DMS114 treated with DMSO at 0.1 percent for 48 hours (cell line): Measurements from ENCODE around the gene BBLN.
A peak's percentile ranks its signal among the peaks of the same experiment; 100 is the strongest.
"Not testable (repeated sequence)": the region's sequence is repeated elsewhere in the genome, so short reads cannot be mapped to it uniquely, and the experiment has no call there.

Experiments used
- DNase-seq: peaks from one replicate; lab custom pipeline; 2025; ENCODE audit not compliant: unreplicated experiment; lab: John Stamatoyannopoulos, UW

Gene BBLN

DNA sequence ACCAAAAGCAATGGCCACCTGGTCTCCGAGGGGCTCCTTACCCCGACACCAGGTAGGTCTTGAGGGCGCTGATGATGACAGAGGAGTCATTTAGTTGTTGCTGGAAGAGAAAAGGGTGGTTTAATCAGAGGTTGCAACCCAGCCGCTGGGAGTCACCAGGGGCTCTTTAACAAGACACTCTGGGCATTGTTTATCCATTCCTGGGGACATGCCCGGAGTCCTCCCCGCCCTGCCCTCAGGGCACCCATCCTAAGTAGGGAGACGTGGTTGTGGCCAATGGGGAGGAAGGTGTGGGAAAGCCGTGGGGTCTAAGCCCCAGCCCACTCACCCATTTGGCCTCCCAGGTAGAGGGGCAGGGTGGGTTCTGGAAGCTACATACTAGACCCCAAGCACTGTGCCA lies 35.6 kb upstream of the BBLN start:
- no peak for DNase-seq

DNA sequence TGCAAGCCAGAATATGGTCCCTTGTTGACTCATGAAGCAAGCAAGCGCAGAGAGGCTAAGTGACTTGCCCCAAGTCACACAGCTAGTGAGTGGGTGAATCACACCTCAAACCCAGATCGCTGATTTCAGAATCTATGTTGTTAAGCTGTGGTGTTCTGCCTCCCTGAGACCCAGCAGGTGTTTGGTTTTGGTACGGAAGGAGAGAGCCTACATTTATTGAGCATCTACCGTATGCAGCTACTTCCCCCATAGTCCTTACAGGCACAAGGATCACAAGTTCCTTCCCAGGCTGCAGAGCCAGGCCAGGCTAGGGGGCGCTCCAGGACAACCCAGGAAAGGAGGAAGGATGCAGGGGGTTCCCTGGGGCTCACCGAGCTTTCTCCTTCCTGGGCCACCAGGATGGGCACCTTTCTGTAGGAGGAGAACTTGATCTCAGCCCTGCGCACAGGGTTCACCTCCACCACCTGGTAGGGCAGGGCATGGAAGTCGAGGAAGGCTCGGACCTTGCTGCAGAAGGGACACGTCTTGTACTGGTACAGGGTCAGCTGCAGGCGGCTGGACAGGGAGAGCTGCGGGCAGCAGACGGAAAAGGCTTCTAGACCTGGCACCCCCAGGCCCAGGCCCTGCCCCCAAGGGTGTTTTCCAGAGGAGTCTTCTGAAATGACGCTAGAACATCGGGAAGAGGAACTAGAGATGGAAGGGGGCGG lies 35.0 kb upstream of the BBLN start:
- DNase-seq, result peak; percentile 33

DNA sequence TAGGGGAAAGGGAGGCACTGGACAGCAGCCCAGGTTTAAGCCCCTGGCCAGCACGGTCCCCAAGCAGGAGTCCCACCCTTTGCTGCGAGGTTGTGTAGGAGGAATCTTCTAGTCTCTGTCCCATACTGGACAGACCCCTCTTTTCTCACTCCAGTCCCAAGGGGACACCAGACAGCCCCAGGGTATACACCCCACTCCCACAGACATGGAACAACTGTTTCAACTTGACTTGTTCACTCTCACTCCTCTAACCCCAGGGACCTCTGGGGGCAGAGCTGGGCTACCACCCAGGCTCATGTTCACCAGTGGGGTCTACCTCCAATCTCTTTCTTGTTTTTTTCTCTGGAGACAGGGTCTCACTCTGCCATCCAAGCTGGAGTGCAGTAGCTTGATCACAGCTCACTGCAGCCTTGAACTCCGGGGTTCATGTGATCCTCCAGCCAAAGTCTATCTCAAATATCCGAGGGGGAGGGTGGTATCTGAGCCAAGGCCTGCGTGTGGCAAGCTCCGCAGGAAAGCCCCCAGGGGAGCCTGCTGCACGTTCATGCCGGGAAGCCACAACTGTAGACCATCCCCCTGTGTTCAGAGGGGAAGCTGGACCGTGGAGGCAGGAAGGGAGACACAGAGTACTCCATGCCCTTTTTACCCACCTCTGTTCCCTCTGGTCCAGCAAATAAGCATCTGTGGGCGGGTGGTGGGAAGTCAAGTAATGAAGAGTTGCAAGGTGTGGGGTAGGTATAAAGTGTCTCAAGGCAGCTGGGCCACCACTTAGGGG lies 34.3 kb upstream of the BBLN start:
- no peak for DNase-seq

DNA sequence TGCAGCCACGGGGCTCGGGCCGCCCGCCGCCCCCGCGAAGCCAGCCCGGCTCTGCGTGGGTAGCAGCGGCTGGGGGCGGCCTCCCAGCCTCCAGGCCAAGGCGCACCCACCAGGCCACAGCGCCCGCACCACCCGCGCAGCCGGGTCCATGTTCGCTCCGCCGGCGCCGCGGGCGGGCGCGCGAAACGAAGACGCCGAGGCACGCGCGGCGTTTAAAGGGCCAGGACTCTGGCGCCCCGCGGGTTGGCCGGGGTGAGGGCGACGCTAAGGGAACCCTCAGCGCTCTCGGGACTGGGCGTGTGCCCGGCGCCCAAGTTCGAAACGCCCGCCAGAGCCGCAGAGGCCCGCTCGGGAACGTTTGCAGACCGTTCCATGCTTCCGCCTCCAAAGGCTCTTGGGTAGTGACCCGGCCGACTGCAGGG lies 32.5 kb upstream of the BBLN start, which contains the start of gene PTGES2:
TSS of gene PTGES2 (minus strand) at position 162 of the 422 bp plus-strand sequence. CDS start at position 150, 12 bp downstream.
- peak; percentile 14 for DNase-seq

DNA sequence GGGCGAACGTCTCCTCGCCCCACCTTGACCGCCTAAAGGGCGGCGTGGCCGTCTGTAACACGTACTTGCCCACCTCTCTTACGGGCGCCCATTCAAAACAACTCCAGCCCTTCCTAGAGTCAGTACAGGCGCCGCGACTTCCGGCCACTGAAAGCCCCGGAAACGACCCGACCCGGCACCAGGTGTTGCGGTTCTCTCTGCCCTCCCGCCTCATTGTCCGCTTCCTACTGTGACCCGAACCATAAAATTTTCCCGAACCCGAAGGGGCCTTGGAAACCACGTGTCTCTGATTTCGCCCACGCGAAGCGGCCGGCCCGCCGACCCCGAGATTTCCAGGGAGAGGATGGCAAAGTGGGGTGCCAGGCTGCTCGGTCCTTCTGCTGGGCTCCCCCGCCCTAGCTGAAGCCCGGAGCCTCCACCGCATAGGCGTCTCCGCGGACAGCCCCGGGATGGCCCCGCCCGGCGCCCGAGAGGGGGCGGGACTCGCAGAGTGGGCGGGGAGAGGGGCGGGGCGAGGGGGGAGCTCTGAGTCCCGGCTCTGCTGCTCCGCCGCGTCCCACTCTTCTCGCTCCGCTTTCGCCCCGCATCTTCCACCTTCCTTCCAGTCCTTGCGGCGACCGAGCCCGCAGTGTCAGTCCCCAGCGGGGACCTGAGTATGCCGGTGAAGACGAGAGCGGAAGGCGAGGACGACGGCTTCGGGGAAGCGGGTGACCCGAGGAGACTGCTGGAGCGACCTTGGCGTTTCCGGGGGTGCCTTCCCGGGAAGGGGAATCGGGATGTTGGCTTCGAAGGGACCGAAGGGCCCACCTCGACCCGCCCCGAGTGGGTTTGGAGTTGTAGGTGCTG lies 31.9 kb upstream of the BBLN start:
- DNase-seq, result peak; percentile 64

DNA sequence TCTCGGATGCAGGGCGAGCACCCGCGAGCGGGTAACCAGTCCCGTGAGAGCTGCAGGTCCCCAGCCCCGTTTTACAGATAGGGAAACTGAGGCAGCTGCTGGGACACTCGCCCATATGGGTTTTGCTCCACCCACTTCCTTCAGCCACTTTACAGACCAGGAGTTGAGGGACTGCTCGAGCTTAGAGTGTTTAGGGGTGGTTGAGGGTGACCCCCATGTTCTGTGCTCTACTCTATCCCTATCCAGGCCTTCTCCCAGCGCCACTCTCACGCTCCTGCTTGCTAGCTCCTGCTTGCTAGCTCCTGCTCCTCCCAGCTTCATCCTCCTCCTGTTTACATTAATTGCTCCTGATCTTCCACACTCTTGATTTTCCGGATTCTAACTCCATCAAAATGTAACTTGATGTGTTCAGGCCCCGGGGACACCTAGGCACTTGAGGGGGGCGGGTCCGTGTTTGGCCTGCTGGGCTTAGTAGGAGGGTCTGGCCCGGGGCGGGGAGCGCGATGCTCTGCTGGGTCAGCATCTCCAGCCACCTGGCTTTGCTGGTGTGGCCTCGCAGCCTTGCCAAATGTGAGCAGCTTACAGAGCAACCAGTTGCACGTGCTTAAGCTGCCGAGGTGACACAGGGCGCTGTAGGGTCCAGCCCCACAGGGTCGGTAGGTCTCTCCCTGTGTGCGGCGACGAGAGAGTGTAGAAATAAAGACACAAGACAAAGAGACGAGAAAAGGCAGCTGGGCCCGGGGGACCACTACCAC lies 31.1 kb upstream of the BBLN start:
- no peak for DNase-seq

DNA sequence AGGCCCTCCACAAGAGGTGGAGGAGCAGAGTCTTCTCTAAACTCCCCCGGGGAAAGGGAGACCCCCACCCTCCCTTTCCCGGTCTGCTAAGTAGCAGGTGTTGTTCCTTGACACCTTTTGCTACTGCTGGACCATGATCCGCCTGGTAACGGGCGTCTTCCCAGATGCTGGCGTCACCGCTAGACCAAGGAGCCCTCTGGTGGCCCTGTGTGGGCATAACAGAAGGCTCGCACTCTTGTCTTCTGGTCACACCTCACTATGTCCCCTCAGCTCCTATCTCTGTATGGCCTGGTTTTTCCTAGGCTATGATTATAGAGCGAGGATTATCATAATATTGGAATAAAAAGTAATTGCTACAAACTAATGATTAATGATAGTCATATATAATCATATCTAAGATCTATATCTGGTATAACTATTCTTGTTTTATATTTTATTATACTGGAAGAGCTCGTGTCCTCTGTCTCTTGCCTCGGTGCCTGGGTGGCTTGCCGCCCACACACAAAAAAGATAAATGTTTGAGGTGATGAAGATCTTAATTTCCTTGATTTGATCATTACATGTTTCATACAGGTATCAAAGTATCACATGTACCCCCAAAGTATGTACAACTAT lies 30.0 kb upstream of the BBLN start:
- not testable (repeated sequence) for DNase-seq

DNA sequence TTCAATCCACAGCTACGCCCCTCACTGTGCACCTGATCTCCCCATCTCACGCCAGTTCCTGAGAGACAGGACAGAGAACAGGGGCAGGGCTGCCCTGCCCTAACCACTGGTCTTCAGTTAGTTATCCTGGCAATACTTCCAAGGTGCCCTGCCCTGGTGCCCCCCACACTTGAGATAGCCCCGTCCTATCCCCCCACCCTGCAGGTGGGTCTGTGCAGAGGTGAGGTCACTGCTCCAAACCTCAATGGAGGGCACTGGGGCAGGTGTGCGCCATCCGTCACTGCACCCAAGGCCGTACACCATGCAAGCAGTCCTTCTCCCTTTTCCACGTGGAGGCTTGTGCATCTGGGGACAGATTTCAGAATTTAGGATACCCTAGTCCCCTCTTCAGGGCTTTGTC lies 29.4 kb upstream of the BBLN start:
- DNase-seq, result not testable (repeated sequence)

DNA sequence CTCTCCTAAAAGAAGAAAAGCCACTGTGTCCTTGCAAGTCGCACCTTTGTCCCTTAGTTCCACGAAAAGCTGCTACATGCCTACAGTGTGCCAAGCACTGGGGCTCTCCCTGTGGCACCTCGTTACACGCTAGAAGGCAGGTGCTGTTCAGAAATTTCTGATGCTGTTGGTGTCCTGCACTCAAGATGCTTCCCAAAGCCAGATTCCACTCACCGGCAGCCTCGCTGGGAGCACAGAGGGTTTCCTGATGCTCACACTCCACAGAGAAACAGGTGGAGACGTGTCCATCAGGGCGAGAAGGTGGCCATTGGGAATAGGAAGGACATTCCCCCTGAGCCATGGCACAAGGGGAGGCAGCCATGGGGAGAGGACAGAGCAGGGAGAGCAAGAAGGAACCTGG lies 28.7 kb upstream of the BBLN start:
- DNase-seq, result not testable (repeated sequence)

DNA sequence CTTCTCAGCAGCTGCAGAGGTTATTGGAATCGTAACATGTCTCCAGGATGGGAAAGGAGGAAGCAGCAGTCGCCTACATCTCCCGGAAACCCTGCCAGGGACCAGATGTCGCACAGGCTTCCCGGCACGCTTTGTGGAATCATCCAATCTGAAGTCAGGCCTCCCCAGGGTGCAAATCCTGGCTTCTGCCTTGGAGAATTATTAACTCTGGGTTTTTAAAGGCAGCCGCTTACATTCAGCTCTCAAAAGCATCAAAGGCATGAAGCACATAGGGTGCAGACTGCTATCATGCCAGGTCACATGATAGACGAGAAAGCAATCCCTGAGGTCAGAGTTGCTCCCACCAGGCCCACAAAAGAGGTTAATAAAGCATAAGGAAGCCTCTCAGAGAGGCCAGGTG lies 27.9 kb upstream of the BBLN start:
- not testable (repeated sequence) for DNase-seq

DNA sequence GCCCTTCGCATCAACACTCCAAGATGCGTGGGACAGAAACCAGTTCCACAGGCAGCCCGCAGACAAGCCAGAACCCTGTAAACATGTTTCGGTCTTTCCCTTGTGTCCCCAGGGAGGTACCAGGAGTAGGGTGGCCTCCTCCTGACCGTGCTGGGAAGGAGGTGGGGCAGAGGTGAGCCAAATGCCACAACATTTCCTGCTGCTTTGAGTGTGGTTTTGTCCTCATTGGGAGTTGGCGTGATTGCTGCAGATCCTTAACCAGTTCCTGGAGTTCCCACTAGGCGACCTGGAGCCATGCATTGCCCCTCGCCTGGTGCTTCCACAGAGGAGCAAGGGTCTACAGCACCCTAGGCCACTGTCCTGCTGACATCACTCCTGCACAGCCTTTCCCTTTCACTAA lies 24.5 kb upstream of the BBLN start:
- not testable (repeated sequence) for DNase-seq

DNA sequence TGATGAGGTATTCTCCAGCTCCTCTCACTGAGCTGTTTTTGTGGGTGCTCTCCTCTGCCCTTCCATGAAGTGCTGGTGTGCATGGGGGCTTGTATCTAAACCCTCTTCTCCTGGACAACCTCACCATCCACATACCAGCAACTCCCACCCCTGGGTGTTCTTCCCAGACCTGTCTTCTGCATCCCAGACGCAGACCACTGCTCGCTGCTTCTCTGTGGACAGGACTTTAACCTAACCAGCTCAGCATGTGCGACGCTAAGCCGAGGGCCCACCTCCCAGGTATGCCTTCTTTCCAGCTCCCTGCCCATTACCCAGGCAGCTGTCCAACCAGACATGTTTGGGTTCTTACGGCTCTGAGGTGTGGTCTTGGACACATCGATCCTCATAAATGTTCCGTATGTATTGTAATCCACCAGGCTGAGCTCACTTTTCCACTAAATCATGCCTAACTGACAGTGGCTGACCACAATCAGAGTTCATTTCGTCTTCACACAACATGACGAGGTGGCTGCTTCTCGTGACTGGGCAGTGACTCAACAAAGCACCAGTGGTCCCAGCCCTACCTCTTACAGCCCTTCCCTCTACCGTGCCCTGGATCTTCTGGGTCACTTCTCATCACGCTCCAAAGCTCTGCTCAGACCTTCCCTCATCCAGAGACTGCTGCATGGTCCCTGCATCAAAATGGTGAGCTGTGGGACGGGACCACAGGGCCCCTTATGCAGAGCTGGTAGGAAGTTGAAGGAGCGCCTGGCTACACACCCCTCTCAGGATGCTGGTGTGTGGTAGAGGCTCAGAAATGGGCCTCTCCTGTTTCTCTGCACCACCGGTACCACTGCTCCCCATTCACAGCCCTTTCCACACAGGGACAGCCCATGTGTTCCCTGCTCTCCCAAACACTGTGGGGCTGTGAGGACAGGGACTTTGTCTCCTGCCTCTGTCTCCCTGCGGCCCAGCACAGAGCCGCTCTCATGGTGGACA lies 23.0 kb upstream of the BBLN start:
- DNase-seq, result no peak

DNA sequence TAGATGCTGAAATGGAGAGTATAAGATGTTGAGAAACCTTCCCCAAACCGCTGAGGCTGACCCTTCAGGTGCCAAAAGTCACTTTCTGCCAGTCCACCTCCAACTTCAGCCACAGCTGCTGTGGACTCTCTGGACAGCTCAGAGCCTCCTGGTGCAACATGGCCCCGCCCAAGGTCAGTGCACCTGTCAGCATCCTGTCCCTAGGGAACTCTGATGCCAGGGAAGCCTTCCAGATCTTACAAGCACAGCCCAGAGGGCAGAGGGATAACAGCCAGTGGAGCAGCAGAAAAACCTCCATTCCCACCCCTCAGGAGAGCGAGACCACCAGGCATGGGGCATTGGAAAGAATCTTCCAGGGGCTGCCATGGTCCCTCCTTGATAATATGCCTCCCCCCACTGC lies 22.1 kb upstream of the BBLN start:
- no peak for DNase-seq

DNA sequence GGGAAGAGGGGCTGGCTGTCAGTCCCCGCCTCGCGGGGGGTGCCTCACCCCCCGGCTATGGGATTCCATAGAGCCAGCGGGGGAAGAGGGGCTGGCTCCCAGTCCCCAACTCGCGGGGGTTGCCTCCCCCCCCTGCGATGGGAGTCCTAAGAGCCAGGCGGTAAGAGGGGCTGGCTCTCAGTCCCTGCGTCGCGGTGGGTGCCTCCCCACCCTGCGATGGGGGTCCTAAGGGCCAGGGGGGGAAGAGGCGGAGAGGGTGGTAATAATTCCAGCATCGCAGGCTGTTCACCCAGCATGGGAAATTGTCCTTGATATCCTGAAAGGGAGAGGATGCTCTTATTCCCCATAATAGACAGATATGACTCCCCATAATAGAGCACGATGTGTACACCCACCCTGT lies 20.4 kb upstream of the BBLN start:
- no peak for DNase-seq

DNA sequence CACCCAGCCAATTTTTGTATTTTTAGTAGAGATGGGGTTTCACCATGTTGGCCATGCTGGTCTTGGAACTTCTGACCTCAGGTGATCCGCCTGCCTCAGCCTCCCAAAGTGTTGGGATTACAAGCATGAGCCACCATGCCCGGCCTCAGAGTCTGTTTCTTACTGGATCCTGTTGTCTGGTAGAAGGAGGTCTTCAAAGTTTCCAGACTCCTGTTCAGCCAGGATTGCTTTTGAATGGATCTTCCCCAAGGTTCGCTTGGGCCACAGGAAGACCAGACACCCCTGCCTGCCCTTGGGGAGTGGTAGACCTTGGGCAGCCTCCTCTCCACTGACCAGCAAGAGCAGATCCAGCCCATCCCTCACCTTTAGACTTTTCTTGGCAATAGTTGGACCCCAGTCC lies 18.5 kb upstream of the BBLN start:
- no peak for DNase-seq

DNA sequence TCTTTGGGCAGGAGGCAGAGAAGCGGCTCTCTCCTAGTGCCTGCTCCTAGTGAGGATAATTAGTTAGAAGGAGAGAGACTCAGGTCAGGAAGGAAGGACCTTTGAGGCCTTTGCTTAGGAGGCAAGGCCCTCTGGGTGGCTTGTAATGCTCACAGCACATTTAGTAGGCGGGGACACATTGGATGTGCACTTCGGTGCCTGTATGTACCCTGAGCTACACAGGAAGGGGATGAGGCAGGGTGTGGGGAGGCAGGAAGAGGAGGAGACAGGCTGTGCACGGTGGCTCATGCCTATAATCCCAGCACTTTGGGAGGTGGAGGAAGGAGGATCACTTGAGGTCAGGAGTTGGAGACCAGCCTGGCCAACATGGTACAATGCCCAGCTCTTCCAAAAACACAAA lies 18.0 kb upstream of the BBLN start:
- DNase-seq, result no peak

DNA sequence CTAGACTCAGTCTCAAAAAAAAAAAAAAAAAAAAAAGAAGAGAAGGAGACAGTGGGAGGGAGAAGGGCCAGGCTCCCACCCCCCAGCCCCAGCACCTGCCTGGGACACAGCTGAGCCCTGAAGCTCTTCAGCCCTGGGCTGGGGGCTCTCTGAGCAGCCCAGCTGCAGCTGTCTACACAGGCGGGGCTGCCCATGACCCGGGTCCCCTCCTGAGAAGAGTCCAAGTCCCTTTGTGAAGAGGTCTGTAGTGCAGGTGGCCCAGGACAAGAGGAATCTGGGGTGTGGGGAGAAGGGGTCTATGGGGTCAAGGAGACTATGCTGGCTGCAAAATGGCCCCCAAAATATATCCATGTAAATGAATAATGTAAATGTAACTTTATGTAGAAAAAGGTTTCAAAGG lies 17.5 kb upstream of the BBLN start:
- no peak for DNase-seq

DNA sequence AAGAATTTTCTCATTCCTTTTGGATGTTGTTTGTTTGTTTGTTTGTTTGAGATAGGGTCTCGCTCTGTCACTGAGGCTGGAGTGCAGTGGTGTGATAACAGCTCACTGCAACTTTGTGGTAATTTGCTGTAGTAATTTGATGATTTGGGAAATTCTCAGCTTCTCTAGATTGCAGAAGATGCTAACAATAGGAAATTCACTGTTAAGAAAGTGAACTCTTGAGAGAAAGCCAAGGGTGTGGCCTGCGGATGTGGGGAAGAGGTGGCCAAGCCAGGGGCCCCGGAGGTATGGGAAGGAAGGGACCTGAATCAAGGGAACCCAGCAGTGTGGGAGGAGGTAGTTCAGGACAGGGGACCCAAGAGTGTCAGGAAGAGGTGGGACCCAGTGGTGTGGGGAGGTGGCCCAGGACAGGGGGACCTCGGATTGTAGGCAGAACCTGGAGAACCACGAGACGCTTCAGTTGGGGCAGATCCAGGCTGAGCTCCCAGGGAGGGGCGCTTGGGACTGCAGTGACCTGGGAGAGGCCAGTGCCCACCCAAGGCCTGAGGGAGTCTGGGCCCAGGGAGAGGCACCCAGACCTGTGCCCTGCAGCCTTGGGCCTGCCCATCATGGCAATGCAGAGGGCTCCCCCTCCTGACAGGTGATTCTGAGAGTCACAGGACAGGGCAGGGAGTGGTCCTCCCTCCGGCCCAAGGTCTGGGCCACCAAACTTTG lies 16.4 kb upstream of the BBLN start:
- DNase-seq, result no peak
